ENCODE results near the gene DCST1.

- TF ChIP-seq, protein P1, sequence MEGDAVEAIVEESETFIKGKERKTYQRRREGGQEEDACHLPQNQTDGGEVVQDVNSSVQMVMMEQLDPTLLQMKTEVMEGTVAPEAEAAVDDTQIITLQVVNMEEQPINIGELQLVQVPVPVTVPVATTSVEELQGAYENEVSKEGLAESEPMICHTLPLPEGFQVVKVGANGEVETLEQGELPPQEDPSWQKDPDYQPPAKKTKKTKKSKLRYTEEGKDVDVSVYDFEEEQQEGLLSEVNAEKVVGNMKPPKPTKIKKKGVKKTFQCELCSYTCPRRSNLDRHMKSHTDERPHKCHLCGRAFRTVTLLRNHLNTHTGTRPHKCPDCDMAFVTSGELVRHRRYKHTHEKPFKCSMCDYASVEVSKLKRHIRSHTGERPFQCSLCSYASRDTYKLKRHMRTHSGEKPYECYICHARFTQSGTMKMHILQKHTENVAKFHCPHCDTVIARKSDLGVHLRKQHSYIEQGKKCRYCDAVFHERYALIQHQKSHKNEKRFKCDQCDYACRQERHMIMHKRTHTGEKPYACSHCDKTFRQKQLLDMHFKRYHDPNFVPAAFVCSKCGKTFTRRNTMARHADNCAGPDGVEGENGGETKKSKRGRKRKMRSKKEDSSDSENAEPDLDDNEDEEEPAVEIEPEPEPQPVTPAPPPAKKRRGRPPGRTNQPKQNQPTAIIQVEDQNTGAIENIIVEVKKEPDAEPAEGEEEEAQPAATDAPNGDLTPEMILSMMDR (conservative IDR thresholded peaks at IDR 0.05; ENCODE audit: low read depth, low read length): peak; percentile 5; the same call in 1 of the 2 replicates
- TF ChIP-seq USF2 (IDR thresholded peaks at IDR 0.05; ENCODE audit: low read depth, low read length) (no peak), MAFK (IDR thresholded peaks at IDR 0.05; ENCODE audit: low read depth, low read length) (no peak)
Observed at GRCh38 chr1:155000726-155001424, 32.7 kb upstream of the DCST1 start.

All from IMR-90 (cell line).